A549 treated with CORT108297 at 1 μM for 4 hours (cell line): Measurements from ENCODE around the gene RASA2. TPM values are rescaled to one million over a fixed set of nuclear protein-coding genes. Genes with fewer than 3 reads are reported as not detected.

Experiments
- total RNA-seq: library from RNA; stranded (reverse); fragments of 200-300 nt; extraction: Qiagen RNA extraction; gene quantifications from 5 replicates; pipeline ENCODE4 v1.2.3, GENCODE V29; 2022

The RASA2 gene, protein sequence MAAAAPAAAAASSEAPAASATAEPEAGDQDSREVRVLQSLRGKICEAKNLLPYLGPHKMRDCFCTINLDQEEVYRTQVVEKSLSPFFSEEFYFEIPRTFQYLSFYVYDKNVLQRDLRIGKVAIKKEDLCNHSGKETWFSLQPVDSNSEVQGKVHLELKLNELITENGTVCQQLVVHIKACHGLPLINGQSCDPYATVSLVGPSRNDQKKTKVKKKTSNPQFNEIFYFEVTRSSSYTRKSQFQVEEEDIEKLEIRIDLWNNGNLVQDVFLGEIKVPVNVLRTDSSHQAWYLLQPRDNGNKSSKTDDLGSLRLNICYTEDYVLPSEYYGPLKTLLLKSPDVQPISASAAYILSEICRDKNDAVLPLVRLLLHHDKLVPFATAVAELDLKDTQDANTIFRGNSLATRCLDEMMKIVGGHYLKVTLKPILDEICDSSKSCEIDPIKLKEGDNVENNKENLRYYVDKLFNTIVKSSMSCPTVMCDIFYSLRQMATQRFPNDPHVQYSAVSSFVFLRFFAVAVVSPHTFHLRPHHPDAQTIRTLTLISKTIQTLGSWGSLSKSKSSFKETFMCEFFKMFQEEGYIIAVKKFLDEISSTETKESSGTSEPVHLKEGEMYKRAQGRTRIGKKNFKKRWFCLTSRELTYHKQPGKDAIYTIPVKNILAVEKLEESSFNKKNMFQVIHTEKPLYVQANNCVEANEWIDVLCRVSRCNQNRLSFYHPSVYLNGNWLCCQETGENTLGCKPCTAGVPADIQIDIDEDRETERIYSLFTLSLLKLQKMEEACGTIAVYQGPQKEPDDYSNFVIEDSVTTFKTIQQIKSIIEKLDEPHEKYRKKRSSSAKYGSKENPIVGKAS
- total RNA-seq: 5.9 to 9.5 TPM (median 8.7 TPM) in 5 replicates

GRCh38 chr3:141486746-141487520 lies at the start of gene RASA2:
TSS of gene RASA2 (plus strand) at chr3:141487027. CDS start at chr3:141487084, 57 bp downstream.

Other genes with a start within 250 kb of the RASA2 start
- 53.3 to 92.1 TPM (median 76.6 TPM) in 5 replicates for gene ZBTB38, start 118.5 kb upstream of the RASA2 start, total RNA-seq